Liver (tissue), 3 donors: Measurements from ENCODE around the gene XYLB.
"Not testable (repeated sequence)": the region's sequence is repeated elsewhere in the genome, so short reads cannot be mapped to it uniquely, and the experiment has no call there.

Source experiments
- EGR1 ChIP-seq, 2 donors: IDR thresholded peaks; 2 replicates each; pipeline ENCODE4 v1.6.1; 2016 to 2018; ENCODE audit warnings: antibody characterized with exemption in 2 of 2, low read depth in 2 of 2
- FOXA1 ChIP-seq: IDR thresholded peaks from 2 replicates; pipeline ENCODE4 v1.6.1; 2016; ENCODE audit warnings: antibody characterized with exemption
- GABPA ChIP-seq, 2 donors: IDR thresholded peaks in 1 of 2; conservative IDR thresholded peaks in 1 of 2; 2 replicates each; pipeline ENCODE4 v1.6.1; 2016; ENCODE audit warnings: antibody characterized with exemption in 2 of 2, mild to moderate bottlenecking in 1 of 2, moderate library complexity in 1 of 2
- HNF4A ChIP-seq, 2 donors: conservative IDR thresholded peaks; 2 replicates each; pipeline ENCODE4 v1.6.1; 2016; ENCODE audit warnings: antibody characterized with exemption in 2 of 2, mild to moderate bottlenecking in 2 of 2
- RAD21 ChIP-seq, 2 donors: IDR thresholded peaks; 2 replicates each; pipeline ENCODE4 v1.6.1; 2016; ENCODE audit warnings: antibody characterized with exemption in 2 of 2, mild to moderate bottlenecking in 2 of 2
- RXRA ChIP-seq, 2 donors: IDR thresholded peaks; 2 replicates each; pipeline ENCODE4 v1.6.1; 2017 to 2018; ENCODE audit warnings: antibody characterized with exemption in 2 of 2, mild to moderate bottlenecking in 1 of 2
- SP1 ChIP-seq: IDR thresholded peaks from 2 replicates; pipeline ENCODE4 v1.6.1; 2018; ENCODE audit warnings: antibody characterized with exemption, mild to moderate bottlenecking
- TAF1 ChIP-seq: conservative IDR thresholded peaks from 2 replicates; pipeline ENCODE4 v1.6.1; 2016; ENCODE audit warnings: antibody characterized with exemption, mild to moderate bottlenecking
- YY1 ChIP-seq: IDR thresholded peaks from 2 replicates; pipeline ENCODE4 v1.6.1; 2016; ENCODE audit warnings: antibody characterized with exemption, mild to moderate bottlenecking
- TF ChIP-seq, protein P1 (sequence below): fragments of 150-350 bp; IDR thresholded peaks from 2 replicates; pipeline ENCODE4 v1.5.1; 2017; ENCODE audit warnings: improper control_type of control experiment, low read depth, low read length; ENCODE audit not compliant: missing input control
- TF ChIP-seq, protein P2 (sequence below): IDR thresholded peaks from 2 replicates; pipeline ENCODE4 v1.6.1; 2016; ENCODE audit warnings: antibody characterized with exemption
- TF ChIP-seq, protein P3 (sequence below): IDR thresholded peaks from 2 replicates; pipeline ENCODE4 v1.6.1; 2016; ENCODE audit warnings: antibody characterized with exemption, mild to moderate bottlenecking
- donor health status: healthy.
- donor health status: healthy.

DNA sequence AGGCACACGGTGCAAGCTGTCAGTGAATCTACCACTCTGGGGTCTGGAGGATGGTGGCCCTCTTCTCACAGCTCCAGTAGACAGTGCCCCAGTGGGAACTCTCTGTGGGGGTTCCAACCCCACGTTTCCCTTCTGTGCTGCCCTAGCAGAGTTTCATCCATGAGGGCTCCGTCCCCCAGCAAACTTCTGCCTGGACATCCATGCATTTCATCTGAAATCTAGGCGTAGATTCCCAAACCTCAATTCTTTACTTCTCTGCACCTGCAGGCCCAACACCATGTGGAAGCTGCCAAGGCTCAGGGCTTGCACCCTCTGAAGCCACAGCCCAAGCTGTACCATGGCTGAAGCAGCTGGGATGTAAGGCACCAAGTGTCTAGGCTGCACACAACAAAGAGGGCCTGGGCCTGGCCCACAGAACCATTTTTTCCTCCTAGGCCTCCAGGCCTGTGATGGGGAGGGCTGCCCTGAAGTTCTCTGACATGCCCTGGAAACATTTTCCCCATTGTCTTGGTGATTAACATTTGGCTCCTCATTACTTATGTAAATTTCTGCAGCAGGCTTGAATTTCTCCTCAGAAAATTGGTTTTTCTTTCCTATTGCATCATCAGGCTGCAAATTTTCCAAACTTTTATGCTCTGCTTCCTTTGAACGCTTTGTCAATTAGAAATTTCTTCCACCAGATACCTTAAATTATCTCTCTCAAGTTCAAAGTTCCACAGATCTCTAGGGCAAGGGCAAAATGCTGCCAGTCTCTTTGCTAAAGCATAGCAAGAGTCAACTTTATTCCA is 86.5 kb downstream of the XYLB start:
- TF ChIP-seq, protein P1, sequence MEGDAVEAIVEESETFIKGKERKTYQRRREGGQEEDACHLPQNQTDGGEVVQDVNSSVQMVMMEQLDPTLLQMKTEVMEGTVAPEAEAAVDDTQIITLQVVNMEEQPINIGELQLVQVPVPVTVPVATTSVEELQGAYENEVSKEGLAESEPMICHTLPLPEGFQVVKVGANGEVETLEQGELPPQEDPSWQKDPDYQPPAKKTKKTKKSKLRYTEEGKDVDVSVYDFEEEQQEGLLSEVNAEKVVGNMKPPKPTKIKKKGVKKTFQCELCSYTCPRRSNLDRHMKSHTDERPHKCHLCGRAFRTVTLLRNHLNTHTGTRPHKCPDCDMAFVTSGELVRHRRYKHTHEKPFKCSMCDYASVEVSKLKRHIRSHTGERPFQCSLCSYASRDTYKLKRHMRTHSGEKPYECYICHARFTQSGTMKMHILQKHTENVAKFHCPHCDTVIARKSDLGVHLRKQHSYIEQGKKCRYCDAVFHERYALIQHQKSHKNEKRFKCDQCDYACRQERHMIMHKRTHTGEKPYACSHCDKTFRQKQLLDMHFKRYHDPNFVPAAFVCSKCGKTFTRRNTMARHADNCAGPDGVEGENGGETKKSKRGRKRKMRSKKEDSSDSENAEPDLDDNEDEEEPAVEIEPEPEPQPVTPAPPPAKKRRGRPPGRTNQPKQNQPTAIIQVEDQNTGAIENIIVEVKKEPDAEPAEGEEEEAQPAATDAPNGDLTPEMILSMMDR, result not testable (repeated sequence)
- not testable (repeated sequence) for TF ChIP-seq TAF1; EGR1 (IDR thresholded peaks at IDR 0.05; ENCODE audit: low read depth in 2 of 2); FOXA1; GABPA (IDR thresholded peaks at IDR 0.05 in 1 of 2, conservative IDR thresholded peaks at IDR 0.05 in 1 of 2); YY1; RXRA (IDR thresholded peaks at IDR 0.05); RAD21 (IDR thresholded peaks at IDR 0.05); SP1; HNF4A (conservative IDR thresholded peaks at IDR 0.05)
- TF ChIP-seq, protein P2, sequence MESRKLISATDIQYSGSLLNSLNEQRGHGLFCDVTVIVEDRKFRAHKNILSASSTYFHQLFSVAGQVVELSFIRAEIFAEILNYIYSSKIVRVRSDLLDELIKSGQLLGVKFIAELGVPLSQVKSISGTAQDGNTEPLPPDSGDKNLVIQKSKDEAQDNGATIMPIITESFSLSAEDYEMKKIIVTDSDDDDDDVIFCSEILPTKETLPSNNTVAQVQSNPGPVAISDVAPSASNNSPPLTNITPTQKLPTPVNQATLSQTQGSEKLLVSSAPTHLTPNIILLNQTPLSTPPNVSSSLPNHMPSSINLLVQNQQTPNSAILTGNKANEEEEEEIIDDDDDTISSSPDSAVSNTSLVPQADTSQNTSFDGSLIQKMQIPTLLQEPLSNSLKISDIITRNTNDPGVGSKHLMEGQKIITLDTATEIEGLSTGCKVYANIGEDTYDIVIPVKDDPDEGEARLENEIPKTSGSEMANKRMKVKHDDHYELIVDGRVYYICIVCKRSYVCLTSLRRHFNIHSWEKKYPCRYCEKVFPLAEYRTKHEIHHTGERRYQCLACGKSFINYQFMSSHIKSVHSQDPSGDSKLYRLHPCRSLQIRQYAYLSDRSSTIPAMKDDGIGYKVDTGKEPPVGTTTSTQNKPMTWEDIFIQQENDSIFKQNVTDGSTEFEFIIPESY, result not testable (repeated sequence)
- TF ChIP-seq, protein P3, sequence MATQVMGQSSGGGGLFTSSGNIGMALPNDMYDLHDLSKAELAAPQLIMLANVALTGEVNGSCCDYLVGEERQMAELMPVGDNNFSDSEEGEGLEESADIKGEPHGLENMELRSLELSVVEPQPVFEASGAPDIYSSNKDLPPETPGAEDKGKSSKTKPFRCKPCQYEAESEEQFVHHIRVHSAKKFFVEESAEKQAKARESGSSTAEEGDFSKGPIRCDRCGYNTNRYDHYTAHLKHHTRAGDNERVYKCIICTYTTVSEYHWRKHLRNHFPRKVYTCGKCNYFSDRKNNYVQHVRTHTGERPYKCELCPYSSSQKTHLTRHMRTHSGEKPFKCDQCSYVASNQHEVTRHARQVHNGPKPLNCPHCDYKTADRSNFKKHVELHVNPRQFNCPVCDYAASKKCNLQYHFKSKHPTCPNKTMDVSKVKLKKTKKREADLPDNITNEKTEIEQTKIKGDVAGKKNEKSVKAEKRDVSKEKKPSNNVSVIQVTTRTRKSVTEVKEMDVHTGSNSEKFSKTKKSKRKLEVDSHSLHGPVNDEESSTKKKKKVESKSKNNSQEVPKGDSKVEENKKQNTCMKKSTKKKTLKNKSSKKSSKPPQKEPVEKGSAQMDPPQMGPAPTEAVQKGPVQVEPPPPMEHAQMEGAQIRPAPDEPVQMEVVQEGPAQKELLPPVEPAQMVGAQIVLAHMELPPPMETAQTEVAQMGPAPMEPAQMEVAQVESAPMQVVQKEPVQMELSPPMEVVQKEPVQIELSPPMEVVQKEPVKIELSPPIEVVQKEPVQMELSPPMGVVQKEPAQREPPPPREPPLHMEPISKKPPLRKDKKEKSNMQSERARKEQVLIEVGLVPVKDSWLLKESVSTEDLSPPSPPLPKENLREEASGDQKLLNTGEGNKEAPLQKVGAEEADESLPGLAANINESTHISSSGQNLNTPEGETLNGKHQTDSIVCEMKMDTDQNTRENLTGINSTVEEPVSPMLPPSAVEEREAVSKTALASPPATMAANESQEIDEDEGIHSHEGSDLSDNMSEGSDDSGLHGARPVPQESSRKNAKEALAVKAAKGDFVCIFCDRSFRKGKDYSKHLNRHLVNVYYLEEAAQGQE, result not testable (repeated sequence)
